Upper lobe of left lung (tissue), 4 donors: ENCODE measurements around the gene COL6A1.

Experiments
- CTCF ChIP-seq, 6 experiments: fragments of 450-650 bp in 4 of 6; fragments of 200-600 bp in 2 of 6; sonication (generic) in 2 of 6; IDR thresholded peaks; one replicate each; pipeline ENCODE4 v1.5.1; 2016 to 2019; ENCODE audit warnings: antibody characterized with exemption in 6 of 6
- EP300 ChIP-seq, 4 donors: sonication (generic); formaldehyde crosslinking; IDR thresholded peaks; one replicate each; pipeline ENCODE4 v1.5.1; 2017; ENCODE audit warnings: antibody characterized with exemption in 4 of 4, control low read depth in 2 of 4
- POLR2A ChIP-seq, 4 donors: fragments of 450-650 bp; IDR thresholded peaks; one replicate each; pipeline ENCODE4 v1.5.1; 2016 to 2017; ENCODE audit warnings: antibody characterized with exemption in 4 of 4, mild to moderate bottlenecking in 2 of 4
- POLR2AphosphoS5 ChIP-seq, 2 donors: sonication (generic); formaldehyde crosslinking; IDR thresholded peaks; one replicate each; pipeline ENCODE4 v1.5.1; 2017; ENCODE audit warnings: antibody characterized with exemption in 2 of 2

GRCh38 chr21:45969921-45970673 lies 11.5 kb upstream of the COL6A1 start:
- TF ChIP-seq CTCF (IDR thresholded peaks at IDR 0.05) (no peak), EP300 (IDR thresholded peaks at IDR 0.05) (no peak), POLR2AphosphoS5 (IDR thresholded peaks at IDR 0.05) (no peak), POLR2A (IDR thresholded peaks at IDR 0.05) (no peak)
